Coronary artery (tissue), 2 donors: ENCODE measurements around the gene MEN1.
"Not testable (repeated sequence)": the region's sequence is repeated elsewhere in the genome, so short reads cannot be mapped to it uniquely, and the experiment has no call there.

Experiments
- DNase-seq: peaks from one replicate; pipeline ENCODE4 v3.0.0-alpha.2; 2017; ENCODE audit warnings: low spot score
- H3K27ac ChIP-seq, 2 donors: fragments of 200-600 bp; sonication (generic); one replicate each; pipeline ENCODE4 v1.5.1; 2016 to 2019
- H3K4me3 ChIP-seq: fragments of 200-600 bp; sonication (generic); 2 replicates; pipeline ENCODE4 v1.5.1; 2016; ENCODE audit warnings: mild to moderate bottlenecking, moderate library complexity
- CTCF ChIP-seq: fragments of 200-600 bp; sonication (generic); IDR thresholded peaks from one replicate; pipeline ENCODE4 v1.5.1; 2019; ENCODE audit warnings: antibody characterized with exemption

The MEN1 gene

GRCh38 chr11:64827451-64827839, 17.1 kb upstream of the MEN1 start:
- no peak overlapping the region for H3K27ac ChIP-seq
- H3K4me3 ChIP-seq, result no peak overlapping the region
- no peak for DNase-seq
- TF ChIP-seq CTCF, result no peak

- no peak for TF ChIP-seq CTCF
- no peak overlapping the region for H3K4me3 ChIP-seq
These were observed 16.5 kb upstream of the MEN1 start for GRCh38 chr11:64826578-64827450.

GRCh38 chr11:64826062-64826461, 15.7 kb upstream of the MEN1 start:
- DNase-seq, result no peak
- no peak overlapping the region for H3K4me3 ChIP-seq
- no peak for TF ChIP-seq CTCF

More at GRCh38 chr11:64826578-64827450, 16.5 kb upstream of the MEN1 start:
- no peak for DNase-seq
- H3K27ac ChIP-seq, result no peak overlapping the region

GRCh38 chr11:64823568-64824119, 13.3 kb upstream of the MEN1 start:
- H3K27ac ChIP-seq, result no peak overlapping the region
- TF ChIP-seq CTCF, result no peak
- no peak overlapping the region for H3K4me3 ChIP-seq
- DNase-seq, result no peak

More at GRCh38 chr11:64826062-64826461, 15.7 kb upstream of the MEN1 start:
- H3K27ac ChIP-seq, result no peak overlapping the region

GRCh38 chr11:64817476-64817875, 7.1 kb upstream of the MEN1 start:
- Histone ChIP-seq H3K4me3 (no peak overlapping the region), H3K27ac (no peak overlapping the region)
- DNase-seq, result no peak
- TF ChIP-seq CTCF, result no peak

- not testable (repeated sequence) for DNase-seq, H3K4me3 ChIP-seq, H3K27ac ChIP-seq
These were observed 5.1 kb upstream of the MEN1 start for GRCh38 chr11:64815433-64815832.

GRCh38 chr11:64814712-64815187, 4.4 kb upstream of the MEN1 start:
- no peak for DNase-seq
- H3K4me3 ChIP-seq, result no peak overlapping the region
- TF ChIP-seq CTCF, result no peak
- H3K27ac ChIP-seq, result no peak overlapping the region
